Measurements from ENCODE around the gene AGK.

Gene AGK

GRCh38 chr7:141551094-141551781, at the start of gene AGK:
AGK (plus strand) TSS chr7:141551410; CDS start chr7:141555467, 4,057 bp downstream.
- DNase-seq: peak; percentile 69

GRCh38 chr7:141501451-141501850, 49.8 kb upstream of the AGK start:
- no peak for DNase-seq

- no peak for DNase-seq
These were observed 39.9 kb upstream of the AGK start for GRCh38 chr7:141511316-141511675.

- DNase-seq: no peak
These were observed 39.4 kb upstream of the AGK start for GRCh38 chr7:141511676-141512396.

- no peak for DNase-seq
These were observed 38.6 kb upstream of the AGK start for GRCh38 chr7:141512597-141512996.

- no peak for DNase-seq
These were observed 37.5 kb upstream of the AGK start for GRCh38 chr7:141513720-141514119.

GRCh38 chr7:141515941-141516340, 35.3 kb upstream of the AGK start:
- DNase-seq: no peak

GRCh38 chr7:141519623-141520022, 31.6 kb upstream of the AGK start:
- DNase-seq: no peak

GRCh38 chr7:141522657-141523342, 28.4 kb upstream of the AGK start:
- DNase-seq: no peak

GRCh38 chr7:141525973-141526514, 25.2 kb upstream of the AGK start:
- no peak for DNase-seq

GRCh38 chr7:141527076-141527475, 24.1 kb upstream of the AGK start:
- no peak for DNase-seq

GRCh38 chr7:141528399-141528798, 22.8 kb upstream of the AGK start:
- no peak for DNase-seq

GRCh38 chr7:141533149-141533949, 17.9 kb upstream of the AGK start:
- DNase-seq: peak; percentile 92

- no peak for DNase-seq
These were observed 16.2 kb upstream of the AGK start for GRCh38 chr7:141534757-141535737.

- no peak for DNase-seq
These were observed 13.3 kb upstream of the AGK start for GRCh38 chr7:141537906-141538305.

GRCh38 chr7:141541375-141541774, 9.8 kb upstream of the AGK start:
- no peak for DNase-seq

- no peak for DNase-seq
These were observed 6.4 kb upstream of the AGK start for GRCh38 chr7:141544831-141545230.

- DNase-seq: no peak
These were observed 1.6 kb upstream of the AGK start for GRCh38 chr7:141549582-141549981.

GRCh38 chr7:141550386-141551093, 670 bp upstream of the AGK start:
- no peak for DNase-seq

- no peak for DNase-seq
These were observed 572 bp downstream of the AGK start for GRCh38 chr7:141551782-141552181.

- DNase-seq: no peak
These were observed 6.2 kb downstream of the AGK start for GRCh38 chr7:141557360-141557759.

All from NCI-H1694 (cell line).